Mesenchymal stem cell (in vitro differentiated cells and primary cell): Measurements from ENCODE around the gene CRHR2.

ENCODE experiments used
- DNase-seq: peaks from one replicate; pipeline ENCODE4 v3.0.0-alpha.2; 2013
- H2AFZ ChIP-seq: one replicate; pipeline ENCODE4 v1.6.1; 2013; ENCODE audit warnings: low read depth, mild to moderate bottlenecking, control low read depth, inconsistent platforms, low read length, moderate library complexity
- H2AK5ac ChIP-seq: 2 replicates; pipeline ENCODE4 v1.6.1; 2013; ENCODE audit warnings: low read length, moderate library complexity, mild to moderate bottlenecking, inconsistent platforms; ENCODE audit not compliant: severe bottlenecking
- H2BK120ac ChIP-seq: one replicate; pipeline ENCODE4 v1.6.1; 2013; ENCODE audit warnings: low read depth, mild to moderate bottlenecking, inconsistent platforms, low read length, moderate library complexity
- H2BK12ac ChIP-seq, 2 experiments: one replicate each; pipeline ENCODE4 v1.6.1; 2013; ENCODE audit warnings: inconsistent platforms in 2 of 2, low read length in 2 of 2, mild to moderate bottlenecking in 2 of 2, moderate library complexity in 2 of 2, control low read depth in 1 of 2
- H2BK15ac ChIP-seq: one replicate; pipeline ENCODE4 v1.6.1; 2013; ENCODE audit warnings: mild to moderate bottlenecking, low read depth, inconsistent platforms; ENCODE audit not compliant: poor library complexity, severe bottlenecking
- H2BK5ac ChIP-seq: 2 replicates; pipeline ENCODE4 v1.6.1; 2013; ENCODE audit warnings: low read depth, mild to moderate bottlenecking, low read length, control low read depth, inconsistent platforms; ENCODE audit not compliant: poor library complexity, severe bottlenecking
- H3K14ac ChIP-seq, 2 experiments: one replicate each; pipeline ENCODE4 v1.6.1; 2013; ENCODE audit warnings: inconsistent platforms in 2 of 2, low read length in 2 of 2, control low read depth in 1 of 2, mild to moderate bottlenecking in 1 of 2, moderate library complexity in 1 of 2
- H3K18ac ChIP-seq, 2 experiments: one replicate each; pipeline ENCODE4 v1.6.1; 2013; ENCODE audit warnings: inconsistent platforms in 2 of 2, low read length in 2 of 2, control low read depth in 1 of 2, low read depth in 1 of 2, mild to moderate bottlenecking in 1 of 2
- H3K23ac ChIP-seq, 2 experiments: one replicate each; pipeline ENCODE4 v1.6.1; 2013; ENCODE audit warnings: inconsistent platforms in 2 of 2, low read length in 2 of 2, mild to moderate bottlenecking in 2 of 2, moderate library complexity in 2 of 2, control low read depth in 1 of 2
- H3K27ac ChIP-seq: 2 replicates; pipeline ENCODE4 v1.5.1; 2013; ENCODE audit warnings: mild to moderate bottlenecking, moderate library complexity, low read length, control low read depth, inconsistent platforms; ENCODE audit not compliant: poor library complexity, severe bottlenecking
- H3K27me3 ChIP-seq, 2 experiments: 2 replicates each; pipeline versions ENCODE4 v1.6.1 to v1.7.0; 2013; ENCODE audit warnings: low read length in 2 of 2, mild to moderate bottlenecking in 2 of 2, moderate library complexity in 2 of 2, control low read depth in 1 of 2, inconsistent platforms in 1 of 2; ENCODE audit not compliant: control insufficient read depth in 1 of 2, insufficient read depth in 1 of 2
- H3K36me3 ChIP-seq, 2 experiments: 2 replicates each; pipeline versions ENCODE4 v1.6.1 to v1.7.0; 2013; ENCODE audit warnings: low read length in 2 of 2, control low read depth in 1 of 2, inconsistent platforms in 1 of 2, low read depth in 1 of 2, mild to moderate bottlenecking in 1 of 2; ENCODE audit not compliant: insufficient read depth in 2 of 2, control insufficient read depth in 1 of 2
- H3K4ac ChIP-seq, 2 experiments: one replicate each; pipeline ENCODE4 v1.6.1; 2013; ENCODE audit warnings: inconsistent platforms in 2 of 2, low read length in 2 of 2, mild to moderate bottlenecking in 2 of 2, moderate library complexity in 2 of 2, control low read depth in 1 of 2, low read depth in 1 of 2
- H3K4me1 ChIP-seq: 2 replicates; pipeline ENCODE4 v1.6.1; 2013; ENCODE audit warnings: low read depth, low read length, control low read depth; ENCODE audit not compliant: control insufficient read depth, insufficient read depth
- H3K4me2 ChIP-seq: 2 replicates; pipeline ENCODE4 v1.6.1; 2013; ENCODE audit warnings: low read length, mild to moderate bottlenecking, inconsistent platforms; ENCODE audit not compliant: poor library complexity, severe bottlenecking
- H3K4me3 ChIP-seq, 2 experiments: 2 replicates each; pipeline versions ENCODE4 v1.5.1 to v1.7.0; 2013; ENCODE audit warnings: low read length in 2 of 2, mild to moderate bottlenecking in 2 of 2, control low read depth in 1 of 2, low read depth in 1 of 2; ENCODE audit not compliant: insufficient read depth in 1 of 2
- H3K79me1 ChIP-seq: replicated peaks from 2 replicates; pipeline ENCODE4 v1.6.1; 2013; ENCODE audit warnings: mild to moderate bottlenecking, control low read depth, low read length, inconsistent platforms; ENCODE audit not compliant: poor library complexity, severe bottlenecking
- H3K9ac ChIP-seq: 2 replicates; pipeline ENCODE4 v1.7.0; 2013; ENCODE audit warnings: mild to moderate bottlenecking, low read length, moderate library complexity
- H3K9me3 ChIP-seq: 2 replicates; pipeline ENCODE4 v1.7.0; 2013; ENCODE audit warnings: mild to moderate bottlenecking, low read length; ENCODE audit not compliant: control insufficient read depth
- H4K8ac ChIP-seq: one replicate; pipeline ENCODE4 v1.6.1; 2013; ENCODE audit warnings: inconsistent platforms, mild to moderate bottlenecking, low read length, moderate library complexity
- H4K91ac ChIP-seq: one replicate; pipeline ENCODE4 v1.6.1; 2013; ENCODE audit warnings: mild to moderate bottlenecking, low read length, inconsistent platforms
- WGBS: methylation state at CpG from one replicate; pipeline ENCODE4 v1.1.7; 2013; ENCODE audit warnings: mixed read lengths; 5-methylcytosine and 5-hydroxymethylcytosine counted together

The CRHR2 gene

GRCh38 chr7:30654296-30655090 is 27.8 kb downstream of the CRHR2 start:
- H2BK120ac ChIP-seq = no peak overlapping the region
- H4K8ac ChIP-seq = no peak overlapping the region
- H2AK5ac ChIP-seq = no peak overlapping the region
- peaks cover 1% of the 10 kb centered on the region for H3K79me1 ChIP-seq
- H3K4ac ChIP-seq = no peak overlapping the region
- H3K27ac ChIP-seq = no peak overlapping the region
- no peaks in the 10 kb centered on the region for H3K4me1 ChIP-seq
- H3K27me3 ChIP-seq = peaks cover 0 to 10% of the 10 kb centered on the region in 2 experiments
- peaks cover 0 to 47% of the 10 kb centered on the region in 2 experiments for H3K36me3 ChIP-seq
- no peak for DNase-seq
- H3K18ac ChIP-seq = no peak overlapping the region
- no peak overlapping the region for H2BK5ac ChIP-seq
- WGBS = 94% methylated on average over 15 of the region's 15 CpGs
- no peak overlapping the region for H2BK12ac ChIP-seq
- no peaks in the 10 kb centered on the region for H3K9me3 ChIP-seq
- no peak overlapping the region for H3K14ac ChIP-seq
- H2BK15ac ChIP-seq = no peak overlapping the region
- no peak overlapping the region for H3K9ac ChIP-seq
- H3K4me2 ChIP-seq = no peak overlapping the region
- H3K4me3 ChIP-seq = no peak overlapping the region
- no peak overlapping the region for H4K91ac ChIP-seq
- no peak overlapping the region for H2AFZ ChIP-seq
- no peak overlapping the region for H3K23ac ChIP-seq

DNA sequence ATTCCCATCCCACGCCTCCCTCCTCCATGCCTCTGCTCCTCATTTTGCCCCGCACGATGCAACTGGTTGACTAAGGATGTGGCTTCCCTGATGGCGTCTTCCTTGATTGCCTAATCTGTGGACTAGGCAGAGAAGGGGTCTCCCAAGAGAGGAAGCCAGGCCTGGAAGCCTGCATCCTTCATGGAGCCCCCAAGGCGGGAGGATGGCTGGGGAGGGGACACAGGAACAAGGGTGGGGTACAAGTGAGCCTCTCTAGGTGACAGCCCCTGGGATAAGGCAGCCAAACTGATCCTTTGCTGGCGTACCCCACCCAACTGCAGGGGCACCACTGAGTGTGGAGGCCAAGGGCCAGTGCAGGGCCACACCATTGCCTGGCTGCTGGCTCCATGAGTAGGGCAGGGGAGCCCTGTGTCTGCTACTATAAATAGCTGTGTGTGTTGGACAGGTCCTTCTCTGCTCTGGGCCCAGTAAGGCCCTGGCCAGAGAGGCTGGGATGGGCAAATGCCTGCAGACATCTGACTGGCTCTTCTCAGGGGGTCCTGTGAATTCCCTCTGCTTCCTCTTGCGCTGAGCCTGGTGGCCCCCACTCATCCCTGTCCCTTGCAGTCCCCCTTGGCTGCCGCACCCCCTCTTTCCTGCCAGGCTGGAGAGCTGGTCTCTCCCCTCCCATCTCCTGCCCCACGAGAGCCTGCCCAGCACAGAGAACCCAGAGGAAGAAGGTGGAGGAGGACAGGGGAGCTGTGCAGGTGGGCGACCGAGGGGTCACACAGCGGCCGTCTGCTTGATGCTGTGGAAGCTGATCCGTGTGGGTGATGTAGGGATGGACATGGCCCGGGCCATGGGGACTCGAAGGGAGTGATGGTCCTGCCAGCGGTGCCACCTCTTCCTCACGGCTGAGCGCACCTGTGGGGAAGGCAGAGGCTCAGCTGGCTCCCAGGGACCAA is 29.3 kb downstream of the CRHR2 start:
- no peak overlapping the region for H4K8ac ChIP-seq
- no peak overlapping the region for H3K4ac ChIP-seq
- no peaks in the 10 kb centered on the region for H3K9me3 ChIP-seq
- H3K23ac ChIP-seq = no peak overlapping the region
- peaks cover 5% of the 10 kb centered on the region for H3K79me1 ChIP-seq
- no peak overlapping the region for H3K27ac ChIP-seq
- H2BK120ac ChIP-seq = no peak overlapping the region
- H2BK12ac ChIP-seq = no peak overlapping the region
- WGBS = 90% methylated on average over 18 of the region's 19 CpGs
- H3K14ac ChIP-seq = no peak overlapping the region
- H4K91ac ChIP-seq = peak overlapping the region; percentile 3
- peaks cover 0 to 10% of the 10 kb centered on the region in 2 experiments for H3K27me3 ChIP-seq
- no peak overlapping the region for H3K9ac ChIP-seq
- no peak for DNase-seq
- no peak overlapping the region for H2BK5ac ChIP-seq
- no peaks in the 10 kb centered on the region for H3K4me1 ChIP-seq
- no peak overlapping the region for H2AFZ ChIP-seq
- no peak overlapping the region for H3K4me3 ChIP-seq
- H2AK5ac ChIP-seq = no peak overlapping the region
- no peak overlapping the region for H3K4me2 ChIP-seq
- no peak overlapping the region for H2BK15ac ChIP-seq
- H3K36me3 ChIP-seq = peaks cover 0 to 54% of the 10 kb centered on the region in 2 experiments
- H3K18ac ChIP-seq = no peak overlapping the region

DNA sequence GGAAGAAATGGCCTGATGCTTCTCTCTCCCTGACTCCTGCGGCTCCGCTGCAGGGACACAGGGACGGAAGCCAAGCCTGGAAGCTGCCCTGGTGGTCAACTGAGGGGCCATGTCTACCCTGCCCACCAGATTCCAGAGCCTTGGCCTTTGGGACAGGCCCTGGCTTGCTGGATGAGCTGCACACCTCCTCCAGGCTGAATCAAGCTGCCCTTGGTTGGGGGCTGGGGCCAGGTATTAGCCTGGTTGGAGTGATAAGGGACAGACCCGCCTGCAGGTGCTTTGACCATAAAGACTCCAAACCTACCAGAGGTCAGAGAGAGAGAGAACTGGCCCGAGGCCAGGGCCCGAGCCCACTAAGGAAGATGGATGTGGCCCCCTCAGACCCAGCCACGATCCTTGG is 30.1 kb downstream of the CRHR2 start:
- Histone ChIP-seq H3K18ac (no peak overlapping the region), H3K9me3 (no peaks in the 10 kb centered on the region), H3K27me3 (peaks cover 0 to 10% of the 10 kb centered on the region in 2 experiments), H3K14ac (no peak overlapping the region), H3K4me1 (no peaks in the 10 kb centered on the region), H3K27ac (no peak overlapping the region), H4K8ac (no peak overlapping the region), H3K79me1 (peaks cover 5% of the 10 kb centered on the region), H4K91ac (no peak overlapping the region), H2BK12ac (no peak overlapping the region), H2AFZ (no peak overlapping the region), H2BK120ac (no peak overlapping the region), H3K23ac (no peak overlapping the region), H3K4me3 (no peak overlapping the region), H3K4me2 (no peak overlapping the region), H2AK5ac (no peak overlapping the region), H3K4ac (no peak overlapping the region), H3K36me3 (peaks cover 3 to 57% of the 10 kb centered on the region in 2 experiments), H2BK5ac (no peak overlapping the region), H3K9ac (no peak overlapping the region), H2BK15ac (no peak overlapping the region)
- DNase-seq = no peak
- WGBS = 92% methylated on average over 7 of the region's 7 CpGs

DNA sequence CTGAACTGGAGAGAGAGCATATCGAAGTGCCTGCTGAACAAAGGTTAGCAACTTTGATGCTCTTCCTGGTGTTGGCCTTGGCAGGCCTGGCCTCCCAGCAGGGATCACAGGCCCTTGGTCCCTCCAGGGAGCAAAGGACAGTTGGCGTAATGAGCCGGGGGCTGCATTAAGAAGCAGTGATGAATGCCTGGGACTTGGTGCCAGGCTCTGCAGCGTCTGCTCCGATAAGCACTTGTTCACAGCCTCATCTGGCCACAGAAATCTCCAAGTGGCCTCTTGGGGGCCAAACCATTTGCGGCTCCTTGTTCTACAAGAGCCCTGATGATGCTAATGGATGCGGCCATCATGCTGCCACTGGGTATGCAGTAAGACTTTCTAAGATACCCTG is 31.8 kb downstream of the CRHR2 start:
- peaks cover 5% of the 10 kb centered on the region for H3K79me1 ChIP-seq
- no peak overlapping the region for H3K14ac ChIP-seq
- no peak overlapping the region for H2AK5ac ChIP-seq
- peaks cover 0 to 3% of the 10 kb centered on the region in 2 experiments for H3K27me3 ChIP-seq
- no peak overlapping the region for H3K9ac ChIP-seq
- DNase-seq = no peak
- H2BK5ac ChIP-seq = no peak overlapping the region
- H2AFZ ChIP-seq = no peak overlapping the region
- no peak overlapping the region for H3K18ac ChIP-seq
- H3K9me3 ChIP-seq = no peaks in the 10 kb centered on the region
- H3K36me3 ChIP-seq = peaks cover 19 to 61% of the 10 kb centered on the region in 2 experiments
- WGBS = 93% methylated on average over 7 of the region's 7 CpGs
- H4K91ac ChIP-seq = no peak overlapping the region
- no peak overlapping the region for H3K4ac ChIP-seq
- no peak overlapping the region for H2BK15ac ChIP-seq
- no peak overlapping the region for H3K4me2 ChIP-seq
- H3K4me1 ChIP-seq = peaks cover 3% of the 10 kb centered on the region
- no peak overlapping the region for H3K27ac ChIP-seq
- no peak overlapping the region for H4K8ac ChIP-seq
- no peak overlapping the region for H2BK12ac ChIP-seq
- no peak overlapping the region for H3K4me3 ChIP-seq
- H3K23ac ChIP-seq = no peak overlapping the region
- no peak overlapping the region for H2BK120ac ChIP-seq
